HFFc6 (cell line): ENCODE results near the gene IL10. TPM values are rescaled to one million over a fixed set of nuclear protein-coding genes. Genes with fewer than 3 reads are reported as not detected.

Experiments used
- DNase-seq: peaks from one replicate; pipeline ENCODE4 v3.0.0-alpha.2; 2018
- H3K27ac Mint-ChIP-seq: 2 replicates; pipeline ENCODE4 v1.8.0; 2020; ENCODE audit warnings: mild to moderate bottlenecking, mixed read lengths
- H3K27me3 Mint-ChIP-seq: 2 replicates; pipeline ENCODE4 v1.8.0; 2021; ENCODE audit warnings: mild to moderate bottlenecking, moderate library complexity, mixed read lengths; ENCODE audit not compliant: insufficient read depth
- H3K36me3 Mint-ChIP-seq: 2 replicates; pipeline ENCODE4 v1.8.0; 2021; ENCODE audit warnings: low read depth, mixed read lengths
- H3K4me1 Mint-ChIP-seq: 2 replicates; pipeline ENCODE4 v1.8.0; 2020; ENCODE audit warnings: low read depth, mixed read lengths
- H3K4me3 Mint-ChIP-seq: 2 replicates; pipeline ENCODE4 v1.8.0; 2020; ENCODE audit warnings: mild to moderate bottlenecking, moderate library complexity, mixed read lengths
- H3K9me3 Mint-ChIP-seq: 2 replicates; pipeline ENCODE4 v1.8.0; 2020; ENCODE audit warnings: mild to moderate bottlenecking, mixed read lengths
- total RNA-seq, 6 experiments: library from RNA; stranded (reverse); fragmentation: NEBNext Ultra II Directional; extraction: Animal tissue kit (Norgen Biotek cat#: 25700); gene quantifications; 2 replicates in 1 of 6; 3 replicates in 5 of 6; pipeline ENCODE4 v1.2.3, GENCODE V29; 2021
- TF ChIP-seq, protein P1 (sequence below): fragments of 200-600 bp; sonication (generic); IDR thresholded peaks from 2 replicates; pipeline ENCODE4 v1.5.0; 2021; ENCODE audit warnings: antibody characterized with exemption, mild to moderate bottlenecking

Gene IL10
- total RNA-seq, 6 experiments from 2014 or later: not detected

- Mint-ChIP-seq H3K27ac (no peak overlapping the region), H3K27me3 (peaks cover 6% of the 10 kb centered on the region), H3K9me3 (no peaks in the 10 kb centered on the region), H3K36me3 (no peaks in the 10 kb centered on the region), H3K4me1 (peaks cover 8% of the 10 kb centered on the region), H3K4me3 (no peak overlapping the region)
- DNase-seq: no peak
- TF ChIP-seq, protein P1, sequence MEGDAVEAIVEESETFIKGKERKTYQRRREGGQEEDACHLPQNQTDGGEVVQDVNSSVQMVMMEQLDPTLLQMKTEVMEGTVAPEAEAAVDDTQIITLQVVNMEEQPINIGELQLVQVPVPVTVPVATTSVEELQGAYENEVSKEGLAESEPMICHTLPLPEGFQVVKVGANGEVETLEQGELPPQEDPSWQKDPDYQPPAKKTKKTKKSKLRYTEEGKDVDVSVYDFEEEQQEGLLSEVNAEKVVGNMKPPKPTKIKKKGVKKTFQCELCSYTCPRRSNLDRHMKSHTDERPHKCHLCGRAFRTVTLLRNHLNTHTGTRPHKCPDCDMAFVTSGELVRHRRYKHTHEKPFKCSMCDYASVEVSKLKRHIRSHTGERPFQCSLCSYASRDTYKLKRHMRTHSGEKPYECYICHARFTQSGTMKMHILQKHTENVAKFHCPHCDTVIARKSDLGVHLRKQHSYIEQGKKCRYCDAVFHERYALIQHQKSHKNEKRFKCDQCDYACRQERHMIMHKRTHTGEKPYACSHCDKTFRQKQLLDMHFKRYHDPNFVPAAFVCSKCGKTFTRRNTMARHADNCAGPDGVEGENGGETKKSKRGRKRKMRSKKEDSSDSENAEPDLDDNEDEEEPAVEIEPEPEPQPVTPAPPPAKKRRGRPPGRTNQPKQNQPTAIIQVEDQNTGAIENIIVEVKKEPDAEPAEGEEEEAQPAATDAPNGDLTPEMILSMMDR: peak; percentile 49
Measured at GRCh38 chr1:206761159-206761768, 11.0 kb downstream of the IL10 start.

- Mint-ChIP-seq H3K27me3 (peaks cover 6% of the 10 kb centered on the region), H3K4me3 (no peak overlapping the region)
- TF ChIP-seq, protein P1: no peak
Measured at GRCh38 chr1:206760590-206760989, 11.7 kb downstream of the IL10 start.

GRCh38 chr1:206757524-206758266 lies 14.6 kb downstream of the IL10 start:
- Mint-ChIP-seq H3K27me3 (no peaks in the 10 kb centered on the region; the same call in 1 of the 2 replicates), H3K9me3 (no peaks in the 10 kb centered on the region), H3K4me3 (no peak overlapping the region), H3K4me1 (peaks cover 26% of the 10 kb centered on the region), H3K36me3 (no peaks in the 10 kb centered on the region), H3K27ac (no peak overlapping the region)
- DNase-seq: no peak
- TF ChIP-seq, protein P1: no peak

More at GRCh38 chr1:206760590-206760989, 11.7 kb downstream of the IL10 start:
- H3K36me3 Mint-ChIP-seq: no peaks in the 10 kb centered on the region
- H3K4me1 Mint-ChIP-seq: peaks cover 1% of the 10 kb centered on the region
- no peak for DNase-seq
- no peaks in the 10 kb centered on the region for H3K9me3 Mint-ChIP-seq
- H3K27ac Mint-ChIP-seq: no peak overlapping the region

DNA sequence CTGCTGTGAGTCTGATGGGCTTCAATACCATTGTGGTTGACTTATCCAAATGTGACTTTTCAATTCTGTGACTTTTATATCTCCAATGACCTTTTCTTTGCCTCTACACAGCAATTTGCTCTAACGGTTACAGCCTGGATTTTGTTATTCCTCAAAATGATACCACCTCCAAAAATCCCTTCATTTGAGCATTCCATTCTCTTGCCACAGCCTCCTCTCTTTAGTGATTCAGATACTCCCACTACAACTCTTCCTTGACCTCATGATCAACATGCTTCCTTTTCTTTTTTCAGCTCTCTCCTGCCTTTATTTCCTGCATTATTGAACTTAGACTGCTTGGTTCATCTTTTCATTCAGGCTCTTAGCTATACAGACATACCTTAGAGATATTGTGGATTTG lies 18.3 kb downstream of the IL10 start:
- peak; percentile 26 for DNase-seq
- Mint-ChIP-seq H3K4me3 (peak overlapping the region; percentile 33), H3K4me1 (peaks cover 36% of the 10 kb centered on the region), H3K36me3 (no peaks in the 10 kb centered on the region), H3K27ac (peak overlapping the region; percentile 66), H3K9me3 (no peaks in the 10 kb centered on the region), H3K27me3 (no peaks in the 10 kb centered on the region; the same call in none of the 2 replicates)
- TF ChIP-seq, protein P1: no peak

- TF ChIP-seq, protein P1: no peak
- DNase-seq: peak; percentile 75
- no peaks in the 10 kb centered on the region; the same call in none of the 2 replicates for H3K27me3 Mint-ChIP-seq
- H3K4me3 Mint-ChIP-seq: peak overlapping the region; percentile 16; the same call in 1 of the 2 replicates
- H3K4me1 Mint-ChIP-seq: peaks cover 44% of the 10 kb centered on the region
- no peaks in the 10 kb centered on the region for H3K9me3 Mint-ChIP-seq
- H3K36me3 Mint-ChIP-seq: no peaks in the 10 kb centered on the region
- 0 out of 2 replicates have a peak overlapping the region, but pooled peaks have one; percentile 22 for H3K27ac Mint-ChIP-seq
Measured at GRCh38 chr1:206753141-206753540, 19.2 kb downstream of the IL10 start.
